Measurements from ENCODE around the gene USP35. TPM values are rescaled to one million over a fixed set of nuclear protein-coding genes. Genes with fewer than 3 reads are reported as not detected.

The USP35 gene
- total RNA-seq = 5.3 and 7.0 TPM in 2 replicates

GRCh38 chr11:78188286-78189173 lies at the start of gene USP35, which contains the start of gene KCTD21:
Gene USP35, plus strand, starts transcription at chr11:78188919. Its CDS starts 7,327 bp downstream, at chr11:78196246.
Gene KCTD21, minus strand, starts transcription at chr11:78188626. Its CDS starts 14,072 bp downstream, at chr11:78174554.

GRCh38 chr11:78139422-78140391 lies 49.0 kb upstream of the USP35 start, which contains the start of gene ALG8:
Gene ALG8, minus strand, starts transcription at chr11:78139626. Its CDS starts 38 bp downstream, at chr11:78139588.

Other genes with a start within 250 kb of the USP35 start
- 27.7 and 38.4 TPM in 2 replicates for gene INTS4, start 194.3 kb upstream of the USP35 start, total RNA-seq
- 0.09 and 0.11 TPM in 2 replicates for gene KCTD14, start 165.6 kb upstream of the USP35 start, total RNA-seq
- not detected in 2 replicates for gene THRSP, start 125.1 kb upstream of the USP35 start, total RNA-seq
- gene NDUFC2, start 109.1 kb upstream of the USP35 start, total RNA-seq = 68.7 and 85.0 TPM in 2 replicates
- 16.1 and 22.6 TPM in 2 replicates for gene ALG8, start 49.3 kb upstream of the USP35 start, total RNA-seq
- gene KCTD21, start 293 bp upstream of the USP35 start, total RNA-seq = 4.2 and 5.4 TPM in 2 replicates
- gene GAB2, start 228.9 kb downstream of the USP35 start, total RNA-seq = 20.0 and 20.9 TPM in 2 replicates

Data from dermis lymphatic vessel endothelial cell (primary cell).